NCI-H1930 (cell line): ENCODE data around the gene HS6ST2.

Experiments
- DNase-seq, 2 experiments: peaks; one replicate each; lab custom pipeline; 2025; lab: John Stamatoyannopoulos, UW

HS6ST2 gene

DNA sequence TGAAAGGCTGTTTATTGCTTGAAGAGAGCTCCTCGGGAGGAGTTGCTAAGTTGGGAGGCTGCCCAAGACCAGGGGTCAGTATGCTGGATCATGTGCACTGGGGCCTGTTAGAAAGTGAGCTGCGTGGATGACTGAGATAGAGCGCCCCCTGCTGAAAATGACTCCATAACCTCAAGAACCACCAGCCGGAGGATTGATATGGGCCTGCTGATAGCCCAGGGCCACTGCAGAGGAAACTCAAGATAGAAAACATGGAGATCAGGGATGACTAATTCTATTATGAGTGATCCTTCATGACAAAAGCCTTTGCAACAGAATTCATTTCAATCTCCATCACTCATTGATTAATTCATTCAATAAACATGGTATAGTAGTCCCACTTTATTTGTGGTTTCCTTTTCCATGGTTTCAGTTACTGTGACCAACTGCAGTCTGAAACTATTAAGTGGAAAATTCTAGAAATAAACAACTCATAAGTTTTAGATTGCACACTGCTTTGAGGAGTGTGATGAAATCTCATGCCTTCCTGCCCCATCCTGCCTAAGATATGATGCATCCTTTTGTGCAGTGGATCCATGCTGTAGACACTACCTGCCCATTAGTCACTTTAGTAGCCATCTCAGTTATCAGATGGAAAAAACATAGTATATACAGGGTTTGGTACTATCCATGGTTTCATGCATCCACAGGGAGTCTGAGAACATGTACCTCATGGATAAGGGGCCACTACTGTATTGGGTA, 342.9 kb downstream of the HS6ST2 start:
- peak; percentile 10 to 22 for DNase-seq

- no peak for DNase-seq
Measured at GRCh38 chrX:132614297-132614696, 344.1 kb downstream of the HS6ST2 start.

GRCh38 chrX:132613801-132614200, 344.6 kb downstream of the HS6ST2 start:
- DNase-seq: no peak

DNA sequence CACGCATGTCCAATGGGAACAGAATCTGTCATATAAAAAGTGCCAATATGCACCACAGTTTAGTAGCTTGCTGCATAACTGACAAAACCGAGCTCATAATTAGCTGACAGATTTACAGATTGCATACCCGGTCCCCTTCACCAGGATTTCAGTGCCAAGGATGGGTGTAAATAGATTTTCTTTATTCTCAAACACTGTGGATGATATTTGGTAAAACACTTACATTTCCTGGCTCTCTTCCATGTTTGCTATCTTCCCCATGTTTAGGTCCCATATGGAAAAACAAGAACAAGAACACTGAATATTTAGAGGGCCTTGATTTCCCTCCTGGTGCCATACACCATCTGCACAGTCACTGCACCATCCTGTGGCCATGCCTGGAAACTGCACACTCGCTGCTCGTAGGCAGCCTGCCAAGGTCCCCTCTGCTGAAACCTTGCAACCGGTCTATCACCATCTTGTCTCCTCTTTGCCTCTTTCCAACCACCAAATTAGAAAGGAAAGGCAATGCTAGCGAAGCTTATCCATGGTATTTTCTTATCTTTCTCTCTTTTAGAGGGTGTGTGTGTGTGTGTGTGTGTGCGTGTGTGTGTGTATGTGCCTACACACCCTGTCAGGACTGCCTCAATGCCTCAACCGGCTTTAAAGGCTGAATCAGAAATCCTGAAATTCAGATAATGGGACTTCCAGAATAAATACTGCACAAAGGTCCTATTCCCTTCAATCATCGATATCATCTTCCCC, 345.4 kb downstream of the HS6ST2 start:
- peak; percentile 3 to 24 for DNase-seq

GRCh38 chrX:132610536-132610935, 347.9 kb downstream of the HS6ST2 start:
- no peak for DNase-seq

DNA sequence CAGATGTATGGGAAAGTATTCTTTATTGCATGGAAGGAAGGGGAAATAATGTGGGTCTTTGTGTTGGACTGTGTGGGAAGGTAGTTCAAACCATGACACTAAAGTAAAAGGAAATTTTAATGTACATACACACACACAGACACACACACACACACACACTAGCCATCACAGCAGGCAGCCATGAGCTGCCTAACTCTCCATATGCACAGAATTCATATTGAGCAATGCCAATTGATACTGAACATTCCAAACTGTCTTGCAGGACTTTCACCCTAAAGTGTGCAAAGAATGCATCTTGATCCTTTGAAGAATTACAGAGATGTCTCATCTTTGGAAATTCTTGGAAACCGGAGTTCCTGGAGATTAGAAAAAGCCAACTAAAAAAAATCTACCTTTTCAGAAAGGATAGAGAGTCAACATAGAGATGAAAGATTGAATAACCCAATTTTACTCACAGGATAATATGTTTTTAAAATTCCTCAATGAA, 349.0 kb downstream of the HS6ST2 start:
- no peak for DNase-seq

- DNase-seq: no peak
Measured at GRCh38 chrX:132603700-132604286, 354.6 kb downstream of the HS6ST2 start.

- no peak for DNase-seq
Measured at GRCh38 chrX:132602701-132603100, 355.7 kb downstream of the HS6ST2 start.

GRCh38 chrX:132594999-132595398, 363.4 kb downstream of the HS6ST2 start:
- no peak for DNase-seq

DNA sequence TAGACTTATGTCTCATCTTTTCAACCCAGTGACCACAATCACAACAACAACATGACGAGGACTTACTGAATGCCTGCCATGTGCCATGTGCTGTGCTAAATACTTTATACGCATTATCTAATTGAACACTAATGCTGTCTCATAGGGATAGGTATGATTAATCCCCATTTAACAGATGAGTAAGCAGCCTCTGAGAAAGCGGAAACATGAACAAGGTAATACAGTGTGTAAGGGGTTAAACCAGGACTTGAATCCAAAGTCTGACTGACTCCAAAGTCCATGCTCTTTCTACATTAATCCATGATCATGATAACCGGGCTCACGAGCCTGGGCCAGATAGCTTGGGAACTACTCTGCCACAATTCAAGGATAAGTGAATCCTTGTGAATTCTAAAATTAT, 364.3 kb downstream of the HS6ST2 start:
- no peak for DNase-seq

- peak in 1 of 2 experiments; percentile 19 for DNase-seq
Measured at GRCh38 chrX:132592880-132593279, 365.5 kb downstream of the HS6ST2 start.

DNA sequence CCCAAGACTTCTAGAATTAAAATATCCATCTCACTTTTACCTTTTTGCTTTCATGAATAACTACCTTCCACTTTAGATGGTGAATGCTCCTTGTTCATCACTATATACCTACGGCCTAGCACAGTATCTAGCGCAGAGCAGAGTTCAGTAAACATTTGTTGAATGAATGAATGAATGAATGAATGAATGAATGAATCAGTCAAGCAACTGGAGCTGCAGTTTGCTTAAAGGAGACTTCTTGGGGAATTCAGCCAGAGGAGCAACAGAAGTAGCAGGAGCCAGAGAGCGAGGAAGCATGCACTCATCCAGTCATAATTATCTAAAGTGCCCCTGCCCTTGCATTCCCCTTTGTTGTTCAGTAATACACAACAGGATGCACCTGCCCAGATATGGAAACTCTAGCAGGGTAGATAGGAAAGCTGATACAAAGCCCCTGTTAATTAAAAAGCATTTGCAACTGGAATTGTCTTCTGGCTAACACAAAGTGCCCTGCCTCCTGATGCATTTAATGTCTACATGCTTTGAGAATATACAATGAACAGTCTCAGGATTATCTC, 366.6 kb downstream of the HS6ST2 start:
- DNase-seq: peak; percentile 4 to 6

- DNase-seq: no peak
Measured at GRCh38 chrX:132590350-132591026, 367.9 kb downstream of the HS6ST2 start.

GRCh38 chrX:132584936-132585335, 373.5 kb downstream of the HS6ST2 start:
- no peak for DNase-seq

DNA sequence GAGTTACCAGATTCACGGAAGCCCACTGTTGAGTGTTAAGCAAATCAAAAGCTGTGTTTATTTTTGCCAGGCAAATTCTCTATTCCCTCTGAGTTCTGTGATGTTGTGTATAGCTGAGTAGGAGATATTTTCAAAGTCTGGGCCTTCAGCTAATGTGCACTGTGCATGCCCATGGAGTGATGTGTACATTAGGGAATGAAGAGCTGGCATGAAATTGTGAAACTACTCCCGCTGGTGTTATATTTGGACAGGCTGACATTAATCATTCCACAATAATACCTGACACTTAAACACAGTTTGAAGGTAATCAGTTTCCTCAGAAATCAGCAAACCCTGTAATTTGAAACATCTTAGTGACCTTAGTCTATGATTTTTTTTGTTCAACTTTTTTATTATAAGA, 381.5 kb downstream of the HS6ST2 start:
- DNase-seq: no peak
